Measurements from ENCODE around the gene NCS1. TPM values are rescaled to one million over a fixed set of nuclear protein-coding genes. Genes with fewer than 3 reads are reported as not detected.

Gene NCS1
- total and polyA plus RNA-seq, 9 of the 15 experiments (the other 6 are each of a cell fraction or from before 2014, with no cell fraction given) = 0.28 to 27.0 (median 9.6) TPM

- no peak overlapping the region for H3K27ac ChIP-seq (ENCODE audit: extremely low read depth, low read depth, low read length)
- POLR2A ChIA-PET = no interaction called here
- DNase-seq (ENCODE audit: extremely low read depth in 1 of 4, low spot score in 3 of 4) = no peak
- TF ChIP-seq POLR2H (tag; IDR thresholded peaks at IDR 0.05; ENCODE audit: low read depth) = no peak
- TF ChIP-seq TFE3 (CRISPR knock-in tag; IDR thresholded peaks at IDR 0.05) = no peak
- TF ChIP-seq ZNF830 (CRISPR knock-in tag; IDR thresholded peaks at IDR 0.05) = no peak
- no peak for TF ChIP-seq SFPQ (IDR thresholded peaks at IDR 0.05; ENCODE audit: low read depth, low read length)
- no peak for TF ChIP-seq ZBTB5 (IDR thresholded peaks at IDR 0.05)
- no peak for TF ChIP-seq ZNF274 (IDR thresholded peaks at IDR 0.05; ENCODE audit: borderline replicate concordance, low read depth, low read length)
- no peak overlapping the region for H2AFZ ChIP-seq (ENCODE audit: low read depth, low read length)
- no peaks in the 10 kb centered on the region for H3K79me2 ChIP-seq (ENCODE audit: control insufficient read depth, insufficient read depth, low read length)
- CTCF ChIA-PET (ENCODE audit: low intra/inter-chr PET ratio) = no interaction called here
- BruUV-seq (replicated peaks) = no TSS peak
- in situ Hi-C loops (cut with MboI) = no loop called here
- no peak for ATAC-seq
- H3K4me2 ChIP-seq (ENCODE audit: insufficient read depth, low read length) = no peak overlapping the region
- FAIRE-seq = no peak
- 2% methylated on average over 5 of the region's 5 CpGs for WGBS (ENCODE audit: insufficient coverage, low coverage, missing lambda C conversion rate)
- no peak overlapping the region for H3K4me3 ChIP-seq
- no peaks in the 10 kb centered on the region for H3K36me3 ChIP-seq (ENCODE audit: control insufficient read depth, insufficient read depth, low read length)
- no peaks in the 10 kb centered on the region for H3K9me1 ChIP-seq (ENCODE audit: control insufficient read depth, insufficient read depth, low read length)
- peaks cover 2% of the 10 kb centered on the region for H4K20me1 ChIP-seq (replicated peaks; ENCODE audit: control insufficient read depth, insufficient read depth, low read length)
- H3K9ac ChIP-seq (ENCODE audit: insufficient read depth in 1 of 2, low read depth in 2 of 2, low read length in 2 of 2) = no peak overlapping the region
- peaks cover 0 to 15% of the 10 kb centered on the region in 2 experiments; a peak in 2 of 5 replicates for H3K4me1 ChIP-seq (replicated peaks in 1 of 2; ENCODE audit: control insufficient read depth in 2 of 2, insufficient read depth in 2 of 2, low read length in 2 of 2)
- intact Hi-C loops (cut with micrococcal nuclease) = no loop called here
- no peaks in the 10 kb centered on the region for H3K9me3 ChIP-seq (replicated peaks; ENCODE audit: control insufficient read depth, insufficient read depth, low read depth, low read length)
- H3K27me3 ChIP-seq (ENCODE audit: control insufficient read depth in 2 of 2, insufficient read depth in 2 of 2, low read length in 2 of 2) = peaks cover 47 to 72% of the 10 kb centered on the region in 2 experiments; a peak in 4 of 5 replicates
These were observed 95.7 kb downstream of the NCS1 start for GRCh38 chr9:130267930-130268329.

All from K562 (cell line).